HEK293 (cell line): ENCODE data around the gene MMP25.

Source experiments
- GLI4 ChIP-seq: fragments of 450-650 bp; formaldehyde crosslinking; IDR thresholded peaks from 2 replicates; pipeline ENCODE4 v1.5.1; 2016; ENCODE audit warnings: missing biosample characterization, missing genetic modification characterization
- ZNF16 ChIP-seq: fragments of 450-650 bp; formaldehyde crosslinking; IDR thresholded peaks from 2 replicates; pipeline ENCODE4 v1.5.1; 2016; ENCODE audit warnings: low read depth, missing biosample characterization, missing genetic modification characterization
- ZNF623 ChIP-seq: fragments of 450-650 bp; formaldehyde crosslinking; IDR thresholded peaks from 2 replicates; pipeline ENCODE4 v1.5.1; 2016; ENCODE audit warnings: missing biosample characterization, missing genetic modification characterization
- TF ChIP-seq, protein P1 (sequence below): fragments of 450-650 bp; formaldehyde crosslinking; IDR thresholded peaks from 2 replicates; pipeline ENCODE4 v1.5.1; 2017; ENCODE audit warnings: missing biosample characterization, missing genetic modification characterization
- TF ChIP-seq, protein P2 (sequence below): IDR thresholded peaks from 2 replicates; pipeline ENCODE4 v1.6.1; 2011; ENCODE audit warnings: mild to moderate bottlenecking, low read depth, low read length, borderline replicate concordance

GRCh38 chr16:3014971-3015370 is 31.4 kb upstream of the MMP25 start:
- TF ChIP-seq, protein P1, sequence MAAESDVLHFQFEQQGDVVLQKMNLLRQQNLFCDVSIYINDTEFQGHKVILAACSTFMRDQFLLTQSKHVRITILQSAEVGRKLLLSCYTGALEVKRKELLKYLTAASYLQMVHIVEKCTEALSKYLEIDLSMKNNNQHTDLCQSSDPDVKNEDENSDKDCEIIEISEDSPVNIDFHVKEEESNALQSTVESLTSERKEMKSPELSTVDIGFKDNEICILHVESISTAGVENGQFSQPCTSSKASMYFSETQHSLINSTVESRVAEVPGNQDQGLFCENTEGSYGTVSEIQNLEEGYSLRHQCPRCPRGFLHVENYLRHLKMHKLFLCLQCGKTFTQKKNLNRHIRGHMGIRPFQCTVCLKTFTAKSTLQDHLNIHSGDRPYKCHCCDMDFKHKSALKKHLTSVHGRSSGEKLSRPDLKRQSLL: peak; percentile 90; the same call in 1 of the 2 replicates
- TF ChIP-seq ZNF623 (tag by site-specific recombination): no peak
- TF ChIP-seq ZNF16 (tag by site-specific recombination): no peak
- no peak for TF ChIP-seq GLI4 (tag by site-specific recombination)
- TF ChIP-seq, protein P2, sequence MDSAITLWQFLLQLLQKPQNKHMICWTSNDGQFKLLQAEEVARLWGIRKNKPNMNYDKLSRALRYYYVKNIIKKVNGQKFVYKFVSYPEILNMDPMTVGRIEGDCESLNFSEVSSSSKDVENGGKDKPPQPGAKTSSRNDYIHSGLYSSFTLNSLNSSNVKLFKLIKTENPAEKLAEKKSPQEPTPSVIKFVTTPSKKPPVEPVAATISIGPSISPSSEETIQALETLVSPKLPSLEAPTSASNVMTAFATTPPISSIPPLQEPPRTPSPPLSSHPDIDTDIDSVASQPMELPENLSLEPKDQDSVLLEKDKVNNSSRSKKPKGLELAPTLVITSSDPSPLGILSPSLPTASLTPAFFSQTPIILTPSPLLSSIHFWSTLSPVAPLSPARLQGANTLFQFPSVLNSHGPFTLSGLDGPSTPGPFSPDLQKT: no peak
